ENCODE measurements around the gene GJC2.

GJC2 gene

GRCh38 chr1:228144993-228145343 is 4.8 kb upstream of the GJC2 start:
- H3K79me2 ChIP-seq (ENCODE audit: insufficient read depth, low read length) = peaks cover 72% of the 10 kb centered on the region
- H4K20me1 ChIP-seq (ENCODE audit: insufficient read depth, low read length, poor library complexity, severe bottlenecking) = peaks cover 69% of the 10 kb centered on the region
- H3F3A ChIP-seq (ENCODE audit: low read depth) = no peaks in the 10 kb centered on the region
- H3K9ac ChIP-seq (ENCODE audit: low read depth, low read length, poor library complexity, severe bottlenecking) = no peak overlapping the region
- peaks cover 32% of the 10 kb centered on the region for H3K4me1 ChIP-seq (ENCODE audit: insufficient read depth, low read length, poor library complexity, severe bottlenecking)
- no peak overlapping the region for H2AFZ ChIP-seq (ENCODE audit: low read length)
- H3K4me2 ChIP-seq (ENCODE audit: low read depth, low read length, poor library complexity, severe bottlenecking) = peak overlapping the region; percentile 95
- H3K4me3 ChIP-seq (ENCODE audit: low read length, poor library complexity, severe bottlenecking) = peak overlapping the region; percentile 99
- TF ChIP-seq EZH2phosphoT487 (IDR thresholded peaks at IDR 0.05; ENCODE audit: borderline replicate concordance) = no peak
- TF ChIP-seq CTCF (conservative IDR thresholded peaks at IDR 0.05; ENCODE audit: low read length) = no peak
- no peaks in the 10 kb centered on the region for H3K9me2 ChIP-seq (replicated peaks; ENCODE audit: low read depth, low read length)
- H3K36me3 ChIP-seq (ENCODE audit: insufficient read depth, low read length) = peaks cover 15% of the 10 kb centered on the region; the same call in 1 of the 2 replicates
- H3K9me3 ChIP-seq (ENCODE audit: insufficient read depth, low read depth, low read length) = no peaks in the 10 kb centered on the region
- H3K27me3 ChIP-seq (ENCODE audit: insufficient read depth, low read length, poor library complexity, severe bottlenecking) = no peaks in the 10 kb centered on the region

- no peaks in the 10 kb centered on the region for H3K9me2 ChIP-seq (replicated peaks; ENCODE audit: low read depth, low read length)
- H3K4me1 ChIP-seq (ENCODE audit: insufficient read depth, low read length, poor library complexity, severe bottlenecking) = peaks cover 32% of the 10 kb centered on the region
- no peaks in the 10 kb centered on the region for H3K27me3 ChIP-seq (ENCODE audit: insufficient read depth, low read length, poor library complexity, severe bottlenecking)
- peaks cover 15% of the 10 kb centered on the region; the same call in 1 of the 2 replicates for H3K36me3 ChIP-seq (ENCODE audit: insufficient read depth, low read length)
- no peak overlapping the region for H3K9ac ChIP-seq (ENCODE audit: low read depth, low read length, poor library complexity, severe bottlenecking)
- H4K20me1 ChIP-seq (ENCODE audit: insufficient read depth, low read length, poor library complexity, severe bottlenecking) = peaks cover 64% of the 10 kb centered on the region
- H3F3A ChIP-seq (ENCODE audit: low read depth) = no peaks in the 10 kb centered on the region
- peak overlapping the region; percentile 95 for H3K4me2 ChIP-seq (ENCODE audit: low read depth, low read length, poor library complexity, severe bottlenecking)
- H3K79me2 ChIP-seq (ENCODE audit: insufficient read depth, low read length) = peaks cover 67% of the 10 kb centered on the region
- no peak overlapping the region for H2AFZ ChIP-seq (ENCODE audit: low read length)
- TF ChIP-seq CTCF (conservative IDR thresholded peaks at IDR 0.05; ENCODE audit: low read length) (no peak), EZH2phosphoT487 (IDR thresholded peaks at IDR 0.05; ENCODE audit: borderline replicate concordance) (no peak)
- no peaks in the 10 kb centered on the region for H3K9me3 ChIP-seq (ENCODE audit: insufficient read depth, low read depth, low read length)
- H3K4me3 ChIP-seq (ENCODE audit: low read length, poor library complexity, severe bottlenecking) = no peak overlapping the region
Measured at GRCh38 chr1:228145463-228146416, 4.0 kb upstream of the GJC2 start.

- Histone ChIP-seq H3K79me2 (ENCODE audit: insufficient read depth, low read length) (peaks cover 58% of the 10 kb centered on the region), H3K27me3 (ENCODE audit: insufficient read depth, low read length, poor library complexity, severe bottlenecking) (no peaks in the 10 kb centered on the region), H3K9ac (ENCODE audit: low read depth, low read length, poor library complexity, severe bottlenecking) (no peak overlapping the region), H2AFZ (ENCODE audit: low read length) (no peak overlapping the region), H3K4me1 (ENCODE audit: insufficient read depth, low read length, poor library complexity, severe bottlenecking) (peaks cover 32% of the 10 kb centered on the region), H3F3A (ENCODE audit: low read depth) (no peaks in the 10 kb centered on the region), H3K36me3 (ENCODE audit: insufficient read depth, low read length) (peaks cover 15% of the 10 kb centered on the region; the same call in 1 of the 2 replicates), H3K4me2 (ENCODE audit: low read depth, low read length, poor library complexity, severe bottlenecking) (no peak overlapping the region), H4K20me1 (ENCODE audit: insufficient read depth, low read length, poor library complexity, severe bottlenecking) (peaks cover 55% of the 10 kb centered on the region), H3K9me2 (replicated peaks; ENCODE audit: low read depth, low read length) (no peaks in the 10 kb centered on the region), H3K4me3 (ENCODE audit: low read length, poor library complexity, severe bottlenecking) (no peak overlapping the region), H3K9me3 (ENCODE audit: insufficient read depth, low read depth, low read length) (no peaks in the 10 kb centered on the region)
- TF ChIP-seq EZH2phosphoT487 (IDR thresholded peaks at IDR 0.05; ENCODE audit: borderline replicate concordance) (no peak), CTCF (conservative IDR thresholded peaks at IDR 0.05; ENCODE audit: low read length) (no peak)
Measured at GRCh38 chr1:228146417-228147150, 3.1 kb upstream of the GJC2 start.
